OCI-LY1 (cell line): Measurements from ENCODE around the gene DRC7.

Source experiments
- H2AFZ ChIP-seq: fragments of 200-600 bp; sonication (generic), shearing (Covaris generic); 2 replicates; pipeline ENCODE4 v1.6.0; 2014; ENCODE audit warnings: antibody characterized with exemption, mild to moderate bottlenecking, low read length
- H3F3A ChIP-seq: fragments of 200-600 bp; sonication (generic), shearing (Covaris generic); 2 replicates; pipeline ENCODE4 v1.6.0; 2014; ENCODE audit warnings: mild to moderate bottlenecking, antibody characterized with exemption, low read length, moderate library complexity; ENCODE audit not compliant: insufficient read depth
- H3K27ac ChIP-seq: fragments of 200-600 bp; sonication (generic); 2 replicates; pipeline ENCODE4 v1.5.1; 2014; ENCODE audit warnings: low read length, mixed run types, mild to moderate bottlenecking, low read depth; ENCODE audit not compliant: poor library complexity, severe bottlenecking
- H3K27me3 ChIP-seq: fragments of 200-600 bp; sonication (generic); 2 replicates; pipeline ENCODE4 v1.6.0; 2014; ENCODE audit warnings: antibody characterized with exemption, mild to moderate bottlenecking, low read length, moderate library complexity; ENCODE audit not compliant: insufficient read depth
- H3K36me3 ChIP-seq: fragments of 200-600 bp; sonication (generic); 2 replicates; pipeline ENCODE4 v1.6.1; 2014; ENCODE audit warnings: mild to moderate bottlenecking, antibody characterized with exemption, low read length, moderate library complexity, mixed read lengths; ENCODE audit not compliant: insufficient read depth
- H3K4me1 ChIP-seq: fragments of 200-600 bp; sonication (generic); 2 replicates; pipeline ENCODE4 v1.5.1; 2014; ENCODE audit warnings: mild to moderate bottlenecking, low read length, moderate library complexity; ENCODE audit not compliant: insufficient read depth, severe bottlenecking
- H3K4me2 ChIP-seq: fragments of 200-600 bp; sonication (generic), shearing (Covaris generic); 2 replicates; pipeline ENCODE4 v1.6.1; 2014; ENCODE audit warnings: low read length
- H3K4me3 ChIP-seq: fragments of 200-600 bp; sonication (generic); 2 replicates; pipeline ENCODE4 v1.5.1; 2014; ENCODE audit warnings: low read length, low read depth, mild to moderate bottlenecking, mixed read lengths; ENCODE audit not compliant: poor library complexity, severe bottlenecking
- H3K79me2 ChIP-seq: fragments of 200-600 bp; shearing (Covaris generic); 2 replicates; pipeline ENCODE4 v1.6.1; 2016; ENCODE audit warnings: mixed run types, low read length, mixed read lengths; ENCODE audit not compliant: insufficient read depth
- H3K9ac ChIP-seq: fragments of 200-600 bp; sonication (generic), shearing (Covaris generic); 2 replicates; pipeline ENCODE4 v1.6.1; 2014; ENCODE audit warnings: mild to moderate bottlenecking, low read length, mixed read lengths
- H3K9me2 ChIP-seq: fragments of 200-600 bp; sonication (generic), shearing (Covaris generic); 2 replicates; pipeline ENCODE4 v1.6.1; 2014; ENCODE audit warnings: low read depth, mild to moderate bottlenecking, low read length, mixed read lengths
- H3K9me3 ChIP-seq: fragments of 200-600 bp; shearing (Covaris generic); 2 replicates; pipeline ENCODE4 v1.6.1; 2014; ENCODE audit warnings: low read length, mixed read lengths
- H4K20me1 ChIP-seq: fragments of 200-600 bp; sonication (generic), shearing (Covaris generic); 2 replicates; pipeline ENCODE4 v1.6.0; 2016; ENCODE audit warnings: mild to moderate bottlenecking, low read length; ENCODE audit not compliant: insufficient read depth
- CTCF ChIP-seq: fragments of 200-600 bp; sonication (generic), shearing (Covaris generic); IDR thresholded peaks from 2 replicates; pipeline ENCODE4 v1.5.1; 2017; ENCODE audit warnings: mild to moderate bottlenecking, antibody characterized with exemption, low read length, moderate library complexity, mixed read lengths
- EZH2 ChIP-seq: fragments of 200-600 bp; sonication (generic), shearing (Covaris generic); IDR thresholded peaks from 2 replicates; pipeline ENCODE4 v1.8.0; 2017; ENCODE audit warnings: borderline replicate concordance, mixed run types, mild to moderate bottlenecking, antibody characterized with exemption, low read length, moderate library complexity, mixed read lengths

The DRC7 gene

GRCh38 chr16:57661510-57661909 lies 33.1 kb upstream of the DRC7 start:
- Histone ChIP-seq H3K4me2 (no peak overlapping the region), H3K4me1 (no peaks in the 10 kb centered on the region)

GRCh38 chr16:57661936-57662906 lies 32.4 kb upstream of the DRC7 start:
- Histone ChIP-seq H3K9me2 (no peaks in the 10 kb centered on the region), H3K27me3 (no peaks in the 10 kb centered on the region), H3K9me3 (no peaks in the 10 kb centered on the region), H3K27ac (no peak overlapping the region), H3K4me3 (no peak overlapping the region), H4K20me1 (no peaks in the 10 kb centered on the region), H3F3A (no peaks in the 10 kb centered on the region), H3K4me2 (no peak overlapping the region), H3K4me1 (no peaks in the 10 kb centered on the region), H3K9ac (no peak overlapping the region), H3K79me2 (no peaks in the 10 kb centered on the region), H3K36me3 (no peaks in the 10 kb centered on the region), H2AFZ (no peak overlapping the region)
- no peak for TF ChIP-seq CTCF
- TF ChIP-seq EZH2, result no peak

More at GRCh38 chr16:57661510-57661909, 33.1 kb upstream of the DRC7 start:
- no peaks in the 10 kb centered on the region for H3K36me3 ChIP-seq
- H3K27me3 ChIP-seq, result no peaks in the 10 kb centered on the region
- no peak overlapping the region for H3K27ac ChIP-seq
- H3K4me3 ChIP-seq, result no peak overlapping the region
- no peak overlapping the region for H3K9ac ChIP-seq
- no peaks in the 10 kb centered on the region for H4K20me1 ChIP-seq
- no peak overlapping the region for H2AFZ ChIP-seq
- H3K9me3 ChIP-seq, result no peaks in the 10 kb centered on the region
- no peaks in the 10 kb centered on the region for H3F3A ChIP-seq
- no peak for TF ChIP-seq CTCF
- no peak for TF ChIP-seq EZH2
- no peaks in the 10 kb centered on the region for H3K79me2 ChIP-seq
- H3K9me2 ChIP-seq, result no peaks in the 10 kb centered on the region

GRCh38 chr16:57663436-57663835 lies 31.2 kb upstream of the DRC7 start:
- H3F3A ChIP-seq, result no peaks in the 10 kb centered on the region
- no peaks in the 10 kb centered on the region for H3K36me3 ChIP-seq
- no peaks in the 10 kb centered on the region for H3K9me2 ChIP-seq
- no peak overlapping the region for H3K9ac ChIP-seq
- no peaks in the 10 kb centered on the region for H3K79me2 ChIP-seq
- no peaks in the 10 kb centered on the region for H3K4me1 ChIP-seq
- H3K4me2 ChIP-seq, result no peak overlapping the region
- H3K9me3 ChIP-seq, result no peaks in the 10 kb centered on the region
- no peak overlapping the region for H3K4me3 ChIP-seq
- TF ChIP-seq EZH2 (no peak), CTCF (no peak)
- no peaks in the 10 kb centered on the region for H3K27me3 ChIP-seq
- H3K27ac ChIP-seq, result no peak overlapping the region
- no peak overlapping the region for H2AFZ ChIP-seq
- no peaks in the 10 kb centered on the region for H4K20me1 ChIP-seq
